ENCODE results near the gene KAZN.

The KAZN gene

GRCh38 chr1:14968251-14968851 lies 369.9 kb downstream of the KAZN start:
- DNase-seq, result peak; percentile 68

GRCh38 chr1:14969006-14969405 lies 370.5 kb downstream of the KAZN start:
- DNase-seq, result no peak

GRCh38 chr1:14970115-14970798 lies 371.8 kb downstream of the KAZN start:
- DNase-seq, result peak; percentile 74

- no peak for DNase-seq
Measured at GRCh38 chr1:14970799-14971141, 372.3 kb downstream of the KAZN start.

- DNase-seq, result no peak
Measured at GRCh38 chr1:14971221-14971620, 372.7 kb downstream of the KAZN start.

GRCh38 chr1:14972107-14972506 lies 373.6 kb downstream of the KAZN start:
- no peak for DNase-seq

- no peak for DNase-seq
Measured at GRCh38 chr1:14973773-14974172, 375.3 kb downstream of the KAZN start.

- no peak for DNase-seq
Measured at GRCh38 chr1:14974361-14974760, 375.9 kb downstream of the KAZN start.

- DNase-seq, result no peak
Measured at GRCh38 chr1:14975119-14975518, 376.6 kb downstream of the KAZN start.

GRCh38 chr1:14976256-14976655 lies 377.8 kb downstream of the KAZN start:
- no peak for DNase-seq

- no peak for DNase-seq
Measured at GRCh38 chr1:14977338-14977931, 378.9 kb downstream of the KAZN start.

GRCh38 chr1:14980621-14981218 lies 382.2 kb downstream of the KAZN start:
- DNase-seq, result peak; percentile 54

GRCh38 chr1:14982029-14982428 lies 383.5 kb downstream of the KAZN start:
- DNase-seq, result no peak

GRCh38 chr1:14983277-14983676 lies 384.8 kb downstream of the KAZN start:
- DNase-seq, result no peak

GRCh38 chr1:14986168-14986567 lies 387.7 kb downstream of the KAZN start:
- no peak for DNase-seq

GRCh38 chr1:14987829-14988603 lies 389.5 kb downstream of the KAZN start:
- DNase-seq, result peak; percentile 79

- DNase-seq, result no peak
Measured at GRCh38 chr1:14988636-14989035, 390.2 kb downstream of the KAZN start.

GRCh38 chr1:14989931-14990728 lies 391.6 kb downstream of the KAZN start:
- DNase-seq, result no peak

- no peak for DNase-seq
Measured at GRCh38 chr1:14993414-14993813, 394.9 kb downstream of the KAZN start.

GRCh38 chr1:14994148-14994547 lies 395.7 kb downstream of the KAZN start:
- DNase-seq, result no peak

- no peak for DNase-seq
Measured at GRCh38 chr1:14994841-14995437, 396.5 kb downstream of the KAZN start.
